H9 (cell line): ENCODE measurements around the gene CYP2B6. TPM values are rescaled to one million over a fixed set of nuclear protein-coding genes. Genes with fewer than 3 reads are reported as not detected.
"Not testable (repeated sequence)": the region's sequence is repeated elsewhere in the genome, so short reads cannot be mapped to it uniquely, and the experiment has no call there.

Source experiments
- DNase-seq: peaks from one replicate; pipeline ENCODE4 v3.0.0-alpha.2; 2017
- H2AFZ ChIP-seq: one replicate; pipeline ENCODE4 v1.6.1; 2013; ENCODE audit warnings: mild to moderate bottlenecking, low read length, control low read depth, moderate library complexity
- H2AK5ac ChIP-seq: 2 replicates; pipeline ENCODE4 v1.6.1; 2013; ENCODE audit warnings: low read length, control low read depth, mixed read lengths; ENCODE audit not compliant: insufficient read length
- H2BK120ac ChIP-seq: one replicate; pipeline ENCODE4 v1.6.1; 2013; ENCODE audit warnings: low read depth, mild to moderate bottlenecking, low read length, control low read depth, inconsistent platforms; ENCODE audit not compliant: poor library complexity, severe bottlenecking
- H2BK12ac ChIP-seq: 2 replicates; pipeline ENCODE4 v1.6.1; 2013; ENCODE audit warnings: low read length, control low read depth, mixed read lengths, low read depth; ENCODE audit not compliant: insufficient read length
- H2BK15ac ChIP-seq: 2 replicates; pipeline ENCODE4 v1.6.1; 2013; ENCODE audit warnings: low read depth, low read length, control low read depth
- H2BK20ac ChIP-seq: one replicate; pipeline ENCODE4 v1.6.1; 2013; ENCODE audit warnings: low read depth, mild to moderate bottlenecking, low read length, control low read depth, inconsistent platforms; ENCODE audit not compliant: poor library complexity, severe bottlenecking
- H2BK5ac ChIP-seq: 2 replicates; pipeline ENCODE4 v1.6.1; 2013; ENCODE audit warnings: low read length, control low read depth, mixed read lengths; ENCODE audit not compliant: insufficient read length
- H3K14ac ChIP-seq: 2 replicates; pipeline ENCODE4 v1.6.1; 2013; ENCODE audit warnings: low read length, control low read depth; ENCODE audit not compliant: insufficient read depth
- H3K18ac ChIP-seq: 2 replicates; pipeline ENCODE4 v1.6.1; 2013; ENCODE audit warnings: low read depth, mild to moderate bottlenecking, mixed read lengths, low read length, control low read depth; ENCODE audit not compliant: insufficient read length
- H3K23ac ChIP-seq: 2 replicates; pipeline ENCODE4 v1.6.1; 2013; ENCODE audit warnings: low read length, control low read depth, mixed read lengths, low read depth; ENCODE audit not compliant: insufficient read length
- H3K23me2 ChIP-seq: 2 replicates; pipeline ENCODE4 v1.6.1; 2013; ENCODE audit warnings: low read depth, mild to moderate bottlenecking, mixed read lengths, low read length, control low read depth; ENCODE audit not compliant: insufficient read length, poor library complexity, severe bottlenecking
- H3K27ac ChIP-seq: 2 replicates; pipeline ENCODE4 v1.5.1; 2013; ENCODE audit warnings: low read length, control low read depth, mixed read lengths, low read depth; ENCODE audit not compliant: insufficient read length
- H3K27me3 ChIP-seq: 2 replicates; pipeline ENCODE4 v1.6.1; 2013; ENCODE audit warnings: low read length, control low read depth, inconsistent platforms; ENCODE audit not compliant: insufficient read depth
- H3K4ac ChIP-seq: 2 replicates; pipeline ENCODE4 v1.6.1; 2013; ENCODE audit warnings: low read depth, mild to moderate bottlenecking, control low read depth, inconsistent platforms, low read length, moderate library complexity
- H3K4me1 ChIP-seq: 2 replicates; pipeline ENCODE4 v1.6.1; 2013; ENCODE audit warnings: low read length, control low read depth, inconsistent platforms; ENCODE audit not compliant: insufficient read depth
- H3K4me2 ChIP-seq: 2 replicates; pipeline ENCODE4 v1.6.1; 2013; ENCODE audit warnings: low read length, control low read depth, mixed read lengths; ENCODE audit not compliant: insufficient read length, insufficient read depth
- H3K56ac ChIP-seq: 2 replicates; pipeline ENCODE4 v1.6.1; 2013; ENCODE audit warnings: low read depth, mild to moderate bottlenecking, mixed read lengths, low read length, control low read depth; ENCODE audit not compliant: insufficient read length
- H3K79me1 ChIP-seq: 2 replicates; pipeline ENCODE4 v1.6.1; 2013; ENCODE audit warnings: low read depth, mild to moderate bottlenecking, moderate library complexity, low read length, control low read depth, inconsistent platforms; ENCODE audit not compliant: insufficient read depth, poor library complexity, severe bottlenecking
- H3K79me2 ChIP-seq: 2 replicates; pipeline ENCODE4 v1.6.1; 2013; ENCODE audit warnings: low read length, control low read depth, inconsistent platforms; ENCODE audit not compliant: insufficient read depth
- H3K9ac ChIP-seq: 2 replicates; pipeline ENCODE4 v1.6.1; 2013; ENCODE audit warnings: low read length, control low read depth, mixed read lengths; ENCODE audit not compliant: insufficient read length; ENCODE audit errors: extremely low read depth
- H3K9me3 ChIP-seq: one replicate; pipeline ENCODE4 v1.6.1; 2013; ENCODE audit warnings: low read depth, low read length, inconsistent platforms; ENCODE audit not compliant: control insufficient read depth
- H3T11ph ChIP-seq: one replicate; pipeline ENCODE4 v1.6.1; 2013; ENCODE audit warnings: mild to moderate bottlenecking, low read length, control low read depth, inconsistent platforms
- H4K20me1 ChIP-seq: one replicate; pipeline ENCODE4 v1.6.1; 2013; ENCODE audit not compliant: control insufficient read depth, insufficient read length, insufficient read depth
- H4K5ac ChIP-seq: 2 replicates; pipeline ENCODE4 v1.6.1; 2013; ENCODE audit warnings: low read depth, mild to moderate bottlenecking, mixed read lengths, low read length, control low read depth; ENCODE audit not compliant: insufficient read length
- H4K8ac ChIP-seq: replicated peaks from 2 replicates; pipeline ENCODE4 v1.6.1; 2013; ENCODE audit warnings: low read length, control low read depth, mixed read lengths, low read depth; ENCODE audit not compliant: insufficient read length
- H4K91ac ChIP-seq: 2 replicates; pipeline ENCODE4 v1.6.1; 2013; ENCODE audit warnings: low read depth, mild to moderate bottlenecking, moderate library complexity, mixed read lengths, low read length, control low read depth; ENCODE audit not compliant: insufficient read length
- H3K27ac Mint-ChIP-seq, 3 experiments: 2 replicates in 2 of 3; 3 replicates in 1 of 3; pipeline ENCODE4 v1.8.0; 2020 to 2021; ENCODE audit warnings: mixed read lengths in 3 of 3, mild to moderate bottlenecking in 1 of 3, moderate library complexity in 1 of 3
- H3K27me3 Mint-ChIP-seq: 2 replicates; pipeline ENCODE4 v1.8.0; 2021; ENCODE audit warnings: low read depth, mild to moderate bottlenecking, moderate library complexity, mixed read lengths
- H3K36me3 Mint-ChIP-seq, 3 experiments: 2 replicates in 2 of 3; 3 replicates in 1 of 3; pipeline ENCODE4 v1.8.0; 2020 to 2021; ENCODE audit warnings: low read depth in 3 of 3, mixed read lengths in 3 of 3; ENCODE audit not compliant: insufficient read depth in 1 of 3
- H3K4me1 Mint-ChIP-seq, 2 experiments: 2 replicates each; pipeline ENCODE4 v1.8.0; 2020; ENCODE audit warnings: mixed read lengths in 2 of 2
- H3K4me3 Mint-ChIP-seq, 2 experiments: 2 replicates in 1 of 2; 3 replicates in 1 of 2; pipeline ENCODE4 v1.8.0; 2020 to 2021; ENCODE audit warnings: mild to moderate bottlenecking in 2 of 2, mixed read lengths in 2 of 2, moderate library complexity in 1 of 2
- H3K9me3 Mint-ChIP-seq, 2 experiments: 2 replicates in 1 of 2; 3 replicates in 1 of 2; pipeline ENCODE4 v1.8.0; 2020; ENCODE audit warnings: mild to moderate bottlenecking in 2 of 2, mixed read lengths in 2 of 2, moderate library complexity in 1 of 2
- CTCF ChIP-seq: fragments of 200-600 bp; sonication (generic); conservative IDR thresholded peaks from 3 replicates; pipeline ENCODE4 v1.8.0; 2021; ENCODE audit warnings: antibody characterized with exemption, mild to moderate bottlenecking
- WGBS: extraction: QIAGEN DNeasy Blood & Tissue Kit; methylation state at CpG from one replicate; pipeline ENCODE4 v1.1.7; 2013; ENCODE audit warnings: missing lambda C conversion rate, low lambda C conversion rate, mixed read lengths; ENCODE audit not compliant: insufficient read length; ENCODE audit errors: extremely low coverage; 5-methylcytosine and 5-hydroxymethylcytosine counted together
- total RNA-seq: library from RNA; stranded (reverse); gene quantifications from 2 replicates; pipeline ENCODE4 v1.2.1, GENCODE V29; 2021

CYP2B6 gene
- total RNA-seq, 1 experiment from 2014 or later: 3.0 TPM

DNA sequence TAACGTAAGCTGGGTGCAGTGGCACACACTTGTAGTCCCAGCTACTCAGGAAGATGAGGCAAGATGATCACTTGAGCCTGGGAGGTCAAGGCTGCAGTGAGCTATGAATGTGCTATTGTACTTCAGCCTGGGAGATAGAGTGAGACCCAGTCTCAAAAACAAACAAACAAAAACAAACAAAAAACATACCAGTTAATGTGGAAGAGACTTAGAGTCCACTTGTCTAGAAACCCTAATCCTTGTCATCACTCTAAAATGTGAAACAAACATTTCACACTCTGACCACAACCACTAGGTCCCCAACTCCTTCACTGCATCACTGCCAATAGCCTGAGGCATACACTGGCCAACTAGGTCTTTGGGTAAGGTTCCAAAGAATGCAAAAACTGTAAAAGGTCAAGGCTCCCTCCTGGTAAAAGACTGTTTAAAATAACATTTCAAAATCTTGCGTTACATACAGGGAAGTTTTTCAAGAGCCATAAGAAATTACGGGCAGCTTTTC is 28.6 kb upstream of the CYP2B6 start:
- Histone ChIP-seq H3K4me2 (no peak overlapping the region), H2BK120ac (no peak overlapping the region), H3K56ac (no peak overlapping the region), H3K4ac (no peak overlapping the region), H4K5ac (no peak overlapping the region), H2BK12ac (no peak overlapping the region), H3K9me3 (no peaks in the 10 kb centered on the region), H3T11ph (no peak overlapping the region), H4K8ac (no peak overlapping the region), H3K23me2 (no peaks in the 10 kb centered on the region), H4K91ac (no peak overlapping the region), H3K9ac (no peak overlapping the region), H2AK5ac (no peak overlapping the region), H3K27me3 (no peaks in the 10 kb centered on the region), H2BK5ac (no peak overlapping the region), H3K79me1 (no peaks in the 10 kb centered on the region), H3K79me2 (no peaks in the 10 kb centered on the region), H2BK15ac (no peak overlapping the region), H3K27ac (no peak overlapping the region), H2BK20ac (no peak overlapping the region), H3K18ac (no peak overlapping the region), H3K14ac (no peak overlapping the region), H3K4me1 (no peaks in the 10 kb centered on the region), H4K20me1 (no peaks in the 10 kb centered on the region), H3K23ac (no peak overlapping the region), H2AFZ (no peak overlapping the region)
- Mint-ChIP-seq H3K27ac (no peak overlapping the region), H3K27me3 (peaks cover 3% of the 10 kb centered on the region), H3K9me3 (peaks cover 16 to 18% of the 10 kb centered on the region in 2 experiments), H3K36me3 (peaks cover 4 to 11% (median 7%) of the 10 kb centered on the region in 3 experiments), H3K4me3 (no peak overlapping the region), H3K4me1 (no peaks in the 10 kb centered on the region)
- DNase-seq: no peak
- TF ChIP-seq CTCF: no peak
- WGBS: no CpG with 5 or more reads among the region's 3 CpGs

GRCh38 chr19:40964361-40964760 is 26.7 kb upstream of the CYP2B6 start:
- H3K9me3 ChIP-seq, H3K23me2 ChIP-seq, H3K79me1 ChIP-seq, H2BK5ac ChIP-seq, H3K27ac Mint-ChIP-seq, H3T11ph ChIP-seq, H3K79me2 ChIP-seq, H3K4ac ChIP-seq, H3K14ac ChIP-seq, H2BK20ac ChIP-seq, H3K27ac ChIP-seq, H3K4me1 Mint-ChIP-seq, H3K4me1 ChIP-seq, H2BK15ac ChIP-seq, H2AK5ac ChIP-seq, H2AFZ ChIP-seq, DNase-seq, H3K4me3 Mint-ChIP-seq, H4K5ac ChIP-seq, H4K8ac ChIP-seq, H3K27me3 Mint-ChIP-seq, H3K23ac ChIP-seq, H3K56ac ChIP-seq, H2BK12ac ChIP-seq, H3K9ac ChIP-seq, H4K20me1 ChIP-seq, H3K27me3 ChIP-seq, H3K4me2 ChIP-seq, H2BK120ac ChIP-seq, H4K91ac ChIP-seq, H3K18ac ChIP-seq: not testable (repeated sequence)
- WGBS: no CpG with 5 or more reads among the region's 3 CpGs
- peaks cover 23 to 26% of the 10 kb centered on the region in 2 experiments for H3K9me3 Mint-ChIP-seq
- peaks cover 7 to 16% (median 10%) of the 10 kb centered on the region in 3 experiments for H3K36me3 Mint-ChIP-seq
